Right ventricle myocardium superior (tissue), 1 donor: ENCODE measurements around the gene CDC42BPA. TPM values are rescaled to one million over a fixed set of nuclear protein-coding genes. Genes with fewer than 3 reads are reported as not detected.
"Not testable (repeated sequence)": the region's sequence is repeated elsewhere in the genome, so short reads cannot be mapped to it uniquely, and the experiment has no call there.

Source experiments
- ATAC-seq: fragments of 200-7000 bp; cut with Tn5 transposase; one replicate; pipeline ENCODE4 v1.9.1; 2020; ENCODE audit warnings: mild to moderate bottlenecking; ENCODE audit not compliant: poor library complexity
- DNase-seq: peaks from one replicate; pipeline ENCODE4 v3.0.0-alpha.2; 2020
- intact Hi-C: fragments of 100-400 bp; cut with DNase I; formaldehyde crosslinking; loops from one replicate; pipeline ENCODE4 v1.11.2; 2022
- total RNA-seq: library from RNA; stranded (reverse); fragmentation: NEBNext Ultra II Directional; extraction: Animal tissue kit (Norgen Biotek cat#: 25700); gene quantifications from one replicate; pipeline ENCODE4 v1.2.1, GENCODE V29; 2021
- donor health status: DM: no; HTN: yes; CAD: no; lungs with severe emphysema.

CDC42BPA gene
- total RNA-seq, 1 donor from 2014 or later, result 40.5 TPM

DNA sequence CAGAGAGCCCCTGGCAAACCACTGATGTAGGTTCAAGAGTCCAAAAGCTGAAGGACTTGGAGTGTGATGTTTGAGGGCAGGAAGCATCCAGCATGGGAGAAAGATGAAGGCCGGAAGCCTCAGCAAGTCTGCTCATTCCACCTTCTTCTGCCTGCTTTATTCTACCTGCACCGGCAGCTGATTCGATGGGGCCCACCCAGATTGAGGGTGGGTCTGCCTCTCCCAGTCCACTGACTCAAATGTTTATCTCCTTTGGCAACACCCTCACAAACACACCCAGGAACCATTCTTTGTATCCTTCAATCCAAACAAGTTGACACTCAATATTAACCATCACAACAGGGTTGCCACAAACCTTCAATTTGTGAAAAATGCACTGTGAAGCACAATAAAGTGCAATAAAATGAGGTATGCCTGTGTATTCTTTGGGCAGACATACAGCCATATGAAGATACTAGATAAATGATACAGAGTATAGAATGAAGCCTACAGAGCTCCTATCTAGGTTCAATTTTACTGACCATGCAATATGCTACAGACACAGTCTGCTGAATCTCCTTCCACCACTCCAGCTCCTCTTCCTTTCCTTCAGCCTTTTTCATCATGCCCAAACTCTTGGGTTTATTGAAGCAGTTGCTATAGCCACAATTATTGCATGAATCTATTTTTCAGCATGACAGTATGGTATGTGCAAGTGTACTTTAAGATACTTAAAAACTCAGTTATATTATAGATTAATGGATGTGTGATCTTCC lies 24.0 kb upstream of the CDC42BPA start:
- ATAC-seq (no peak), DNase-seq (no peak)
- intact Hi-C loops, result no loop called here

DNA sequence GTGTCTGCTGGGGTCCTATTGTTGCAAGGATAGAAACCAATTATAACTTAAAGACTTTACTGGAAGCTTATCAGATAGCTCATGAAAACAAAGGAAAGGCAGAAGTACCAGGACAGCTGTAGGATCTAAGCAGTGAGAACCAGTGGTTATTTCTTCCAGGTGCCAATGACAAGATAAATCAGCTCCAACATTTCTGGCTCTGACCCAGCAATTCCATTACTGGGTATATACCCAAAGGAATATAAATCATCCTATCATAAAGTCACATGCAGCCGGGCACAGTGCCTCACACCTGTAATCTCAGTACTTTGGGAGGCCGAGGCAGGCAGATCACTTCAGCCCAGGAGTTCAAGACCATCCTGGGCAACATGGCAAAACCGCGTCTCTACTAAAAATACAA lies 17.8 kb upstream of the CDC42BPA start:
- DNase-seq, intact Hi-C loops, ATAC-seq: not testable (repeated sequence)

DNA sequence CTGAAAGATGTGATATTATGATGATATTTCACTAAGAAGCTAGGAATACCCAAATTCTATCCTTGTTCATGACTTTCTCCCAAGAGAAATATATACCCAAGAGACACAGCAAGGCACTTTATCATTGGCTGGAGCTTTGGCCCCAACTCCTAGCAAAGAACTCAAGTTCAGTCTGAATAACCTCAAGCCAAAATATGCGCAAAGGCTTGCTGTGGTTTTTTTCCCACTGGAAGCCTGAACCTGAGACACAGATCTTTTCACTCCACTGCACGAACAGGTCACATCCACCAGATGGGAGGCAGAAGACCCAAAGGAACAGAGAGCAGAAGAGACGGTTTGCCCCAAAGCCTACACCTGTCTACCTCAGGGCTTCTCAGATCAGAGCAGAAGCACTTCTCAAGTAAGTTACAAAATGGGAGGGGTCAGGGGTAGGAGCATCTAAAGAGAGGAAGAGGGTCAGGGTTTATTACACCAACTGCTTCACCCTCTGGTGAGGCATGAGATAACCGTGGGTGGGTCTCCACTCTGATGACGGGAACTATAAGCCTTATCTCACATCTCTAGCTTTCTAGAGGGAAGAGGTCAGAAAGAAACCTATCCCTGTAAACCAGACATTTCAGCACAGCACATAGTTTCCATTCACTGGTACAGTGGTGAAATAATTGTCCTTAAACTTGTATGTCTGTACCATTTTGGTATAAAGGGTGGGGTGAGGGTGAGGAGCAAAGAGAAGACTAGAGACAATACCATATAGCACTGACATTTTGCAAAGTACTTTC lies 17.1 kb upstream of the CDC42BPA start:
- DNase-seq, result no peak
- intact Hi-C loops, result no loop called here
- no peak for ATAC-seq

DNA sequence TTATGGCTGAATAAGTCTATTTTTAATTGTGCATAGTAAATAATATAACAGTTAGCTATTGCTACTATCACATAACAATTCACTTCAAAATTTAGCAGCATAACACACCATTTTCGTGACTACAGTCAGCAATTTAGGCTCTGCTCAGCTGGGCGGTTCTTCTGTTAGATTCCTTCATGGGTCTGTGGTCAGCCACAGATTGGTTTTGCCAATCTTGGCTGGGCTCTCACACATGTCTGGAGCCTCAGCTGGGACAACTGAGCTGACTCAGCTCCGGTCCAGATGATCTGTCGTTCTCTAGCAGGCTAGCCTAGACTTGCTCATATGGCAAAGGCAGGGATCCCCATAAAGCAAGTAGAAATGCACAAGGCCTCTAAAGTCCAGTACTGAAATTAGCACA lies 15.1 kb upstream of the CDC42BPA start:
- ATAC-seq (no peak), DNase-seq (no peak)
- intact Hi-C loops, result no loop called here

DNA sequence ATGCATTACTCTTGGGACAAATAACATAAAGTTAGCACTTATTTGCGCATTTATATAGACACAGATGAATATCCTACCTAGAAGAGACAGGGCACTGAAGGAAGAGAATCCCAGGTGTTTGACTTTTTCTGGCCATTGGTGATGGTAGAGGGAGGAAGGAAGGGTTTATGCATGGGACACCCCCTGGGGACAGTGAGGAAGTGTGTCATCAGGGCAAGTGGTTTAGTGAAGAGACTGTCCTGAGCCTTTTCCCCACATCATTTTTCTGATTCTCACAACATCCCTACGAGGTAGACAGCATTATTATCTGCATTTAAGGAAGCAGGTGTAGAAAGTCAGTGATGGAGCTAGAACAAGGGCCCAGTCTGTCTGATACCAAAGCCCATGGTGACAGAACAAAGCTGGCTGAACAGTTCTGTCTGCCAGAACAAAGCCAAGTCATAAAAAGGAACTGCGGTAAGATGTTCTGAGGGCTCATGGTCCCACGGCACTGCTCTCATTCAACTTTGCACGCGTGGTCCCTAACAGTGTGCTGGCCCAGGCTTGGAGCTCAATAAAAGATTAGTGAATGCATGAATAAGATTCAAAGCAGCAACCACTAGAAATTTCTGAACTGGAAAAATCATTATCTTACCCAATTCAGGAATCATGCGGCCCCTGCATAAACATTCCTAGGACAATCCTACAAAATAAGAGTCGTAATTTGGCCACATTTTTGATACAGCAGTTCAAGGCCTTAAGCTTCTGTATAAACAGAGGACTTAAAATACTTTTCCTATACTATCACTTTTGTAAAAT lies 12.2 kb upstream of the CDC42BPA start:
- intact Hi-C loops, result no loop called here
- no peak for DNase-seq
- peak; percentile 25 for ATAC-seq

DNA sequence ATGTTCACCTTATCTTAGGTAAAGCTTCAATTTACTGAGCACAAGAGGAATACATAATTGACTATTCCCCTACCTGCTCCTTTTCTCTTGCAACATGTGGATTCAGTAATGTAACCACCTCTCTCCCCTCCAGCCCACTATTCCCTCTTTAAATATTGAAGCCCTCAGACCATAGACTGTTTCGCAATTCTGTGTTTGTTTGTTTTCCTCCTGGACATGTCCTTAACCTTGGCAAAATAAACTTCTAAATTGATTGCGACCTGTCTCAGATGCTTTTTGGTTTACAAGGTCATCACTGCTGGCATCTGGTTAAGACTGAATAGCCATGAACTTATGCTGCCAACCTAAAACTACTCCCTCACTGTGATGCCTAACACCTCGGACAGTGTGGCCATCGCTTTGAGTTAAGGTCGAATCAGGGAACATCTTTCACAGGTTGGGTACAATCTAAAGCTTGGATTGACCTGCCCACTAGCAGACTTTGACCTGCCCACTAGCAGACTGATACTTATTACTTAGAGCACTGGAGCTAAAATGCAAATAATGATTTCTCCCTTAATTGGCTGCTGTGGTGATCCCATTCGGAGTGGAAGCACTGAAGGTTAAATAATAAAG lies 10.2 kb upstream of the CDC42BPA start:
- intact Hi-C loops, result no loop called here
- DNase-seq (no peak), ATAC-seq (no peak)

DNA sequence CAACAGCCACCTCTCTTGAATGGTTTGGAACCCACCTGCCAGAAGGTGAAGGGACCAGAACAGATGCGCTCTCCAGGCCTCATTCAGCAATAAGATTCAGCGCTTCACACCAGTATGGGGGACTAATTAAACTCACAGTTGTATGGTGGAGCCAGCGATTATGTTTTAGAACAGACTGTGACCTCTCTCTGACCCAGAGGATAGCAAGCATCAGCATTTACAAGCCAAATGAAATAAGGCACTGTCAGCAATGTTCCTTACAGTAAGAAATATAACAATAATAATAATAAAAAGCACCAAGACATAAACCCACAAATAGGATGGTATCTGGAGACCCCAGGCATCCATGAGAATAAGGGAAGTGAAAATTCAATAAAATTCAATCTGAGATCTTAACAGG lies 6.9 kb upstream of the CDC42BPA start:
- ATAC-seq (no peak), DNase-seq (no peak)
- intact Hi-C loops, result no loop called here

DNA sequence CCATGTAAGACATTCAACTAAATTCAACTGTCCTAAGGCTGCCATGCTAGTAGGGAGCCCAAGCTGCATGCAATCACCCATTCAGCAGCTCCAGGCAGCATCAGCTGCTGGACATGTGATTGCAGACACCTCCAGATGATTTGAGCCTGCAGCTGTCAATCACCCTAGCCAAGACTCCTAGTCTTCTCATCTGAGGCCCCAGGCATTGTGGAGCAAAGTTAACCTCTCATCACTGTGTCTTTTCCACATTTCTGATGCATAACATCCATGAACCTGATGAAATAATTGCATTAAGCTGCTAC lies 5.6 kb upstream of the CDC42BPA start:
- ATAC-seq, result no peak
- DNase-seq, result no peak
- intact Hi-C loops, result no loop called here

DNA sequence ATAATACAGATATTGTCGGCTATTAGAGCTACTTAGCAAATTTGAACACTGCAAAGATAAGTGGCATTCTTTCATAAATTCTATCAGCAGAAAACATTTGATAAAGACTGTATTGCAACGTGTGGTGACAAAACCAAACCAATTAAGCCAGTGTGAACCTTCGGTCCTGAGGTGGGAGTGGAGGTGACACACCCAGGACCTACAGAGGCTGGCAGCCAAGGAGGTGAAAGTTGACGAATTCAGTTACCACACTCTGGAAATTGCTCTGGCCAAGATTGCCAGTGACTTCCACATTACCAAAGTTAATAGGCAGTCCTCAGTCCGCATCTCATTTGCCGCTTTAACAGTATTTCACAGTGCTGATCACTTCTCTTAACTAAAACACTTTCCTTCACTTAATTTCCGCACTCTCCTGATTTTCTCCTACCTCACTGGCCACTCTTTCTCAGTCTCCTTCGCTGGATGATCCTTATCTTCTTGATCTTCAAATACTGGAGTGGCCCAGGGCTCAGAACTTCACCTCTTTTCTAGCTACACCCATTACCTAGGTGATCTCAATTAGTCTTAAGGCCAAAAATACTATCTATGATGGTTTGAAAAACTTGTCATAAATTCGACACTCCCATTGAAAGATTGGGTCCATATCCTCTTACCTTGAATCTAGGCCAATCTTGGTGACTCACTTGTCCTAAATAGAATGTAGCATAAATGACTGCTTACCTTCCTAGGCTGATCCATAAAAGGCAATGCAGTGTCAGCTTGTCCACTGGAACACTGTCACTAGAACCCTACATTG lies 5.1 kb upstream of the CDC42BPA start:
- intact Hi-C loops, result no loop called here
- ATAC-seq, result no peak
- DNase-seq, result no peak

DNA sequence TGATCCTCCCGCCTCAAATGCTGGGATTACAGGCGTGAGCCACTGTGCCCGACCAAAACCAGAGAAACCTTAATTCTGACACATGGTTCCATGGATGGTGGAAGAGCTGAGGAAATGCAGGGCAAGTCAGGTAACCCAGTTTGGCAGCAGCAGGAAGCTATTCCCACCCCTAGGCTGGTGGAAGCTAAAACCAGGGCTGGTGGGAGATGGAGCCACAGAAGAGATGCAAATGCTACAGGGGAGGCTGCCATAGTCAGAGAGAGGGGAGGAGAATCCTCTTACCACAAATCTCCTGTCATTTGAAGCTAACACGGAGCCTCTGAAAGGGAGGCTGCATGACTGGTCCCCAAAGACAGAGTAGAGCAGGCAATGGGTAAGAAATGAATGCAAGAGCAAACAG lies 4.1 kb upstream of the CDC42BPA start:
- intact Hi-C loops, result no loop called here
- ATAC-seq (no peak), DNase-seq (no peak)

DNA sequence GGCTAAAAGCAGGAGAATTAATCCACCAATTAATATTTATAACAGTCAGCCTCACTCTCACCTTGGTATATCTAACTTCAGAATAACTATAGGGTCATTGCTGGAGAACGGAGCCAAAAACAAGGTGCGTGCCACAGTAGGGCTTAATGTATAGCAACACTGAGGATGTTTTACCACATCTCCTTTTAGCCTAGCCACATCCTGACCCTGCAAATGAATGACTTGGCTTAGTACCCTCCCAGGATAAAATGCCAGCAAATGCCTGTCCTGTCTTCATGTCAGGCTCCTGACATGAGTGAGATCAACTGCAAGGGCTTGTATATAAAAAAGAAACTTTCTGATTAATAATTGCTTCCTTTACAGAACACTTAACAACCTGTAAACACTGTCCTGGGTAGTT lies 2.7 kb upstream of the CDC42BPA start:
- DNase-seq (no peak), ATAC-seq (no peak)
- intact Hi-C loops, result no loop called here

DNA sequence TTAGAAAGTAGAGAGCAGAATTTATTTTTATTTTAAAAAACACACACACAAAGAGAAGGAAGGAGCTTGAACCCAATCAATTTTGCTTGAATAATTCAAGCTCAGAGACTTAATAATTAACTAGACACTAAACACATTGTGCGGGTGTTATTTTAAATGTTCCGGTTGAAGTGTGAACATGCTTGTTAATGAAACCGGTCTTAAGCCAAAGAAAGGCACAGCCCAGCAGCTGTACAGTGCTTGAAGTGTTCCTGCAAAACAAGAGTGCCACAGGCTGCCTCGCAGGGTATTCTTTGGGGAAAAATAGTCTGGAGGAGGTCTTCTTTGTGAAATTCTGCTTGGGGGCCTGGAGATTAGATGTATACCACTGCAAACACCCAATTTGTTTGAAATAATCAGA lies 2.2 kb upstream of the CDC42BPA start:
- DNase-seq, result no peak
- ATAC-seq, result no peak
- intact Hi-C loops, result no loop called here

DNA sequence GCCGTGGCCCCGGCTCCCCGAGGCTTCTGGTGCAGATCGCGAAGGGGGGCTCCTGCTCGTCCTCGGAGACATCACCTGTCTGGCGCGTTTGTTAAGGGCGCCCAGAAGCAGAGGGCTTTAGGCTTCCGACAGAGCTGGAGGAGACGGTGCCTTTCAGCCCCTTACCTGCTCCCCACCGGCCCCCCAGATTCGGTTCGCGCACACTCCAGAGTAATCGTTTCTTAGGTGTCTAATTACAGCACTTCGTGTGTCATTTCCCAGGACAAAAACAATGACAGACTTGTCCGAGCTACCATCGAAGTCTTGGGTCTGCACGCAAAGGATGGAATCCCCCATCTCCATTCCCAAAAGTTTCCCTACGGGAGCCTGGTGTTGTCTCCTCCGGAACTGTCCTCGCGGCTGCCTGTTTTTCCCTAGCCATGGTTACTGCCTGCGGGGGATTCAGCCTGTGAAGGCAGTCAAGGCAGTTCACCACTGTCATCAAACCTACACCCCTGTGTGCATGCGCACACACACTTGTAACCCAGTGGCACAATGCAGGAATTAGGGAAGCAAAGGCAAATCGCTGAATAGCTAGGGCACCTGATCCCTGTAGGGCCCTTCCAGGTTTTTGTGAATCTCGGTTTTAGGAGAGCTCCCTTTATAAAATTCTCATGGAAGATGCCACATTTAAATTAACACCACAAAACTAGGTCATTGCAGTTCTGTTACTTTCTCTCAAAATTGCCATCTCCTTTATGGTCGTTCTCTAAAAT lies 738 bp upstream of the CDC42BPA start:
- ATAC-seq (peak; percentile 42), DNase-seq (no peak)
- intact Hi-C loops, result loop anchor here (5.0 kb wide), 2 partner anchors 38 to 118 kb away; no protein-coding TSS in a partner anchor

DNA sequence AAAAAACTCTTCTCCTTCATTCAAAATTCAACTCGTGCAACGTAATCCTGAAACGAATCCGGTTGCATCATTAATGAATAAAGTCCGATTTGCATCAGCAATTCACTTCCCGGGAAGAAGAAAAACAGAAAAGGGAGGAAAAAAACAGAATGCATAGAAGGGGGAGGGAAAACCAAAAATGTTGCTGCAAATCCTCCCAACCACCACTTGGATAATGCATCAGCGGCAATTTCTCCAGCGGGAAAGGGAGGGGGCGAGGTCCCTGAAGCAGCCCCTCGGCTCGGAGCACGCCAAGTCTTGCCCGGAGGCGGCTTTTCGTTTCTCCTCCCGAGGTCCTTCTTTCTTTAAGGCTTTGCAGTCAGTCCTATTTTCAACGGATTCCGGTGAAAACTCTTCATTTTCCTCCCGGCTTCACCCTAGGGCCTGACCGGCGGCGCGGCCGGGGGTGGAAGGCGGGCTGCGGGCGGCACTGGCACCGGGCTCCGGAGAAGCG lies 723 bp downstream of the CDC42BPA start:
- ATAC-seq (peak; percentile 20), DNase-seq (no peak)
- intact Hi-C loops, result loop anchor here (5.0 kb wide), 2 partner anchors 40 to 120 kb away; no protein-coding TSS in a partner anchor

DNA sequence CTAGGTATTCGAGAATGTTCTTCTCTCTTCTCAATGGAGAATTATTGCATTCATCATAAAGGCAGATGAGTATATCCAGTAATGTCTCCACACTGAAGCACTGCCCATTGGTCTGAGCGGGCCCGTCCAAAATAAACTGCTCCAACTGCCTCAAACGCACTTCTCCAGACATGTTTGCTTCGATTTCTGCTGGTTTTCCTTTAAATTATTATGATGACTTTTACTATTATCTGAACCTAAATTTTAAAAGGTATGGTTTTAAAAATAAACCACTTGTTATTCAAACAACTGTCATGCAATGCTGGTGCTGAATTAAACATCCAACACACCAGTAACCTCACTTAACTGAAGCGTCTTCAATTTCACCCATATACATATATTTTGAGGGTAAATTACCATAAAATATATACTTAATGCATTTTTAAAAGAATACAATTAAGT lies 1.3 kb downstream of the CDC42BPA start:
- DNase-seq (no peak), ATAC-seq (peak; percentile 30)

DNA sequence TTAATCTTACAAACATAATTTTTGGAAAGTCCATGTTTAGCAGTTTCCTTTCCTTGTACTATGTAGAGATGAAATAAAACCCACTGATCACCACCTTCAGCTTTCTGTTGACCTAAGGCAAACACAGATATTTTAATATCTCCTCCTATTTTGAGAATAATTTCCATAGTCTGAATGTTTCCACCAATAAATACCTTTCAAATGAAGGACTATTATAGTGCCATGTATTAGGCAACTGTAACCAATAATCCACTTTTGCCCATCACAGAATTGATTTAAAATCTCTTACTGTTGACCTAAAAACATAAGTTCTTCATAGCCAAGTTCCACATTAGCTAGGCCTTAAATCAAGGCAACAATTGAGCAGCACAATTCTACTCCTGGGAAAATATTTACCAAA lies 1.8 kb downstream of the CDC42BPA start:
- ATAC-seq, result no peak
- no peak for DNase-seq
- intact Hi-C loops, result loop anchor here (5.0 kb wide), 2 partner anchors 41 to 121 kb away; no protein-coding TSS in a partner anchor

More for the DNA sequence above, 1.3 kb downstream of the CDC42BPA start:
- intact Hi-C loops, result loop anchor here (5.0 kb wide), 2 partner anchors 40 to 120 kb away; no protein-coding TSS in a partner anchor

DNA sequence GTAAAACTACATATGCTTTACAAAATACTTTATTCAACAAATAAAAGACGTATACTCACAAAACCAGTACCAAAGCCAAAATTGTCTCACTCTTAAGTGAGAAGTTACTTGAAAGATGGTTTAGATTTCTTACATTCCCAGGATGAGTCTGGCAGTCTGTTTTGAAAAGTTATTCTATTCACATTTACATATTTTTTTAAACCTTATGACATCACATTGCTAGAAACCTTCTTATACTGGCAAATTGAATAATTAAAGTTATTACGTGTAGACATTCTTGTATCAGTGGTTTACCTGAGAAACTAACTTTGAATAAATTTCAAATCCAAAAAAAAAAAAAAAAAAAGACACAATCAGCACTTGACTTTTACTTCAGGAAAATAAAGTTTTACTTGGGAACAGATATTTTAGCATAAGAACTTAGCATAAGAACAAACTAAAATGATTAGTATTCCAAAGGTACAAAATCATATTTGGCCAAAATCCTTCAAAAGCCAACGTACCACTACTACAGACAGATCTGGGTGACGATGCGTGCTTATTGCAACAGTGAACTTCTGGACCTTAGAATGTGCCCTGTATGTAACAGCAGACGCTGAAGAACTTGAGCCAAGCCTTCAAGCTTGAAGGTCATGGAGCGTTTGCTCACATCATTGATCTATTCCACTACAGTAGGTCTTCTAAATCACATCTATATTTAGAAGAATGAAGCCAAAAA lies 2.5 kb downstream of the CDC42BPA start:
- peak; percentile 30 for ATAC-seq

More for the DNA sequence above, 2.5 kb downstream of the CDC42BPA start:
- intact Hi-C loops, result loop anchor here (5.0 kb wide), 2 partner anchors 42 to 122 kb away; no protein-coding TSS in a partner anchor
- no peak for DNase-seq
